Testis (tissue), 3 donors: Measurements from ENCODE around the gene FDCSP. TPM values are rescaled to one million over a fixed set of nuclear protein-coding genes. Genes with fewer than 3 reads are reported as not detected.
"Not testable (repeated sequence)": the region's sequence is repeated elsewhere in the genome, so short reads cannot be mapped to it uniquely, and the experiment has no call there.

Experiments used
- DNase-seq: peaks from one replicate; pipeline ENCODE4 v3.0.0-alpha.2; 2019
- H3K27ac ChIP-seq, 2 donors: fragments of 200-600 bp; sonication (generic); one replicate each; pipeline ENCODE4 v1.5.1; 2019
- H3K27me3 ChIP-seq: fragments of 200-600 bp; sonication (generic); one replicate; pipeline ENCODE4 v1.5.1; 2019
- H3K36me3 ChIP-seq: fragments of 200-600 bp; sonication (generic); one replicate; pipeline ENCODE4 v1.5.1; 2017; ENCODE audit warnings: low read depth; ENCODE audit errors: missing control alignments
- H3K4me1 ChIP-seq: fragments of 200-600 bp; sonication (generic); one replicate; pipeline ENCODE4 v1.5.1; 2019
- H3K4me3 ChIP-seq, 2 donors: fragments of 200-600 bp; sonication (generic); one replicate each; pipeline ENCODE4 v1.5.1; 2017 to 2019
- H3K9me3 ChIP-seq: fragments of 200-600 bp; sonication (generic); one replicate; pipeline ENCODE4 v1.5.1; 2017
- POLR2A ChIP-seq: fragments of 450-650 bp; IDR thresholded peaks from one replicate; pipeline ENCODE4 v1.6.1; 2017; ENCODE audit warnings: antibody characterized with exemption, mild to moderate bottlenecking, moderate library complexity
- WGBS, 2 donors: methylation state at CpG; one replicate each; pipeline ENCODE4 v1.1.5; 2018; 5-methylcytosine and 5-hydroxymethylcytosine counted together
- intact Hi-C: fragments of 100-400 bp; cut with DNase I; formaldehyde crosslinking; loops from one replicate; pipeline ENCODE4 v1.15.1; 2023; ENCODE audit warnings: low total_unique reads
- polyA plus RNA-seq: library from polyadenylated mRNA; stranded (reverse); fragments of 350-450 nt; fragmentation: Illumina TruSeq; extraction: RNeasy Lipid Tissue Mini Kit (QIAGEN cat#74804); gene quantifications from one replicate; pipeline ENCODE4 v1.2.3, GENCODE V29; 2014; ENCODE audit warnings: low read depth, low replicate concordance; ENCODE audit not compliant: insufficient read depth
- total RNA-seq, 2 donors: library from RNA; depleted of rRNA; stranded (reverse); fragments of >200 nt; gene quantifications; one replicate each; pipeline ENCODE4 v1.2.3, GENCODE V29; 2016
- TF ChIP-seq, protein P1 (sequence below), 3 experiments: fragments of 450-650 bp in 2 of 3; fragments of 200-600 bp in 1 of 3; sonication (generic) in 1 of 3; IDR thresholded peaks; one replicate each; pipeline ENCODE4 v1.5.1; 2016 to 2019; ENCODE audit warnings: antibody characterized with exemption in 3 of 3, mild to moderate bottlenecking in 2 of 3, moderate library complexity in 1 of 3

FDCSP gene
- total and polyA plus RNA-seq, 3 donors from 2014 or later: 0.96 TPM; not detected in 2

DNA sequence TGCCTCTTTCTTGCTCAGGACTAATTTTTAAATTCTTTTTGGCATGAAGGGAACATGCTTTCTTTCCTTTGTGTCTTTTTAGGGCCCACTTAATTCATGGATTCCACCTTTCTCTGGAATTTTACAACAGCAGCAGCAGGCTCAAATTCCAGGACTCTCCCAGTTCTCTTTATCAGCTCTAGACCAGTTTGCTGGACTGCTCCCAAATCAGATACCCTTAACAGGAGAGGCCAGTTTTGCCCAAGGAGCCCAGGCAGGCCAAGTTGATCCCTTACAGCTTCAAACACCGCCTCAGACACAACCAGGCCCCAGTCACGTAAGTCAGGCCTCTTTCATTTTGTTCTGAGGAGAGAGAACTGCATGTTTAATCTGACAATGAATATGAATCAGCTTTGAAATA lies 28.1 kb upstream of the FDCSP start:
- WGBS, 2 donors: 74 to 88% methylated on average over 2 of the region's 2 CpGs
- TF ChIP-seq POLR2A: no peak
- TF ChIP-seq, protein P1, sequence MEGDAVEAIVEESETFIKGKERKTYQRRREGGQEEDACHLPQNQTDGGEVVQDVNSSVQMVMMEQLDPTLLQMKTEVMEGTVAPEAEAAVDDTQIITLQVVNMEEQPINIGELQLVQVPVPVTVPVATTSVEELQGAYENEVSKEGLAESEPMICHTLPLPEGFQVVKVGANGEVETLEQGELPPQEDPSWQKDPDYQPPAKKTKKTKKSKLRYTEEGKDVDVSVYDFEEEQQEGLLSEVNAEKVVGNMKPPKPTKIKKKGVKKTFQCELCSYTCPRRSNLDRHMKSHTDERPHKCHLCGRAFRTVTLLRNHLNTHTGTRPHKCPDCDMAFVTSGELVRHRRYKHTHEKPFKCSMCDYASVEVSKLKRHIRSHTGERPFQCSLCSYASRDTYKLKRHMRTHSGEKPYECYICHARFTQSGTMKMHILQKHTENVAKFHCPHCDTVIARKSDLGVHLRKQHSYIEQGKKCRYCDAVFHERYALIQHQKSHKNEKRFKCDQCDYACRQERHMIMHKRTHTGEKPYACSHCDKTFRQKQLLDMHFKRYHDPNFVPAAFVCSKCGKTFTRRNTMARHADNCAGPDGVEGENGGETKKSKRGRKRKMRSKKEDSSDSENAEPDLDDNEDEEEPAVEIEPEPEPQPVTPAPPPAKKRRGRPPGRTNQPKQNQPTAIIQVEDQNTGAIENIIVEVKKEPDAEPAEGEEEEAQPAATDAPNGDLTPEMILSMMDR (IDR thresholded peaks at IDR 0.05): no peak
- intact Hi-C loops: no loop called here
- DNase-seq: no peak
- Histone ChIP-seq H3K4me1 (no peaks in the 10 kb centered on the region), H3K36me3 (no peaks in the 10 kb centered on the region), H3K9me3 (no peaks in the 10 kb centered on the region), H3K4me3 (no peak overlapping the region), H3K27ac (no peak overlapping the region), H3K27me3 (no peaks in the 10 kb centered on the region)

DNA sequence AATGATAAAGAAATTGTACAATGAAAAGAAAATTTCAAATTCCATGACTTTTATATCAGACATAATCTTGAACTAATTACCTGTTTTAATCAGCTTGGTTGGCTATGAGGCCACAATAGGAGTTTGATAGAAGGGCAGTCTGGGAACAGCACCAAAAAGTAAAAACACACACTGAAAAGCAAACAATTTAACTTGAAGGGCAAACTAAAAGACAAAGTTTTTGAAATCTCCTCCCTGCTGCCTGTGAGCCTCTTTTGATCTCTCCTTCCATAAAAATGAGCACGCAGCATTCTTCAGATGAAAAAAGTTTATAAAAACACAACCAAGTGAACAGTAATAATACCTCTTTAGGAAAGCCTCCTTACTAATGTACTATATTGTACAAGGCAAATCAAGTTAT lies 22.3 kb upstream of the FDCSP start:
- no peak for TF ChIP-seq POLR2A
- TF ChIP-seq, protein P1 (IDR thresholded peaks at IDR 0.05): no peak
- Histone ChIP-seq H3K36me3 (no peaks in the 10 kb centered on the region), H3K4me3 (no peak overlapping the region), H3K4me1 (no peaks in the 10 kb centered on the region), H3K9me3 (no peaks in the 10 kb centered on the region), H3K27ac (no peak overlapping the region), H3K27me3 (no peaks in the 10 kb centered on the region)
- intact Hi-C loops: no loop called here
- 65 to 73% methylated on average over 1 of the region's 1 CpG for WGBS, 2 donors
- no peak for DNase-seq

DNA sequence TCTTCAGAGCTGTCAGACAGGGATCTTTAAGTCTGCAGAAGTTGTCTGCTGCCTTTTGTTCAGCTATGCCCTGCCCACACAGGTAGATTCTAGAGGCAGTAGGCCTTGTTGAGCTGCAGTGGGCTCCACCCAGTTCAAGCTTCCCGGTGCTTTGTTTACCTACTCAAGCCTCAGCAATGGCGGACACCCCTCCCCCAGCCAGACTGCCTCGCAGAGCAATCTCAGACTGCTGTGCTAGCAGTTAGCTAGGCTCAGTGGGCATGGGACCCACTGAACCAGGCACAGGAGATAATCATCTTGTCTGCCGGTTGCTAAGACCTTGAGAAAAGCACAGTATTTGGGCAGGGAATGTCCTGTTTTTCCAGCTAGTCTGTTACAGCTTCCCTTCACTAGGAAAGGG lies 13.2 kb upstream of the FDCSP start:
- H3K27ac ChIP-seq, H3K9me3 ChIP-seq, intact Hi-C loops, H3K27me3 ChIP-seq, DNase-seq, H3K4me3 ChIP-seq, H3K36me3 ChIP-seq, H3K4me1 ChIP-seq: not testable (repeated sequence)
- WGBS, 2 donors: 71 to 90% methylated on average over 2 to 4 of the region's 4 CpGs

DNA sequence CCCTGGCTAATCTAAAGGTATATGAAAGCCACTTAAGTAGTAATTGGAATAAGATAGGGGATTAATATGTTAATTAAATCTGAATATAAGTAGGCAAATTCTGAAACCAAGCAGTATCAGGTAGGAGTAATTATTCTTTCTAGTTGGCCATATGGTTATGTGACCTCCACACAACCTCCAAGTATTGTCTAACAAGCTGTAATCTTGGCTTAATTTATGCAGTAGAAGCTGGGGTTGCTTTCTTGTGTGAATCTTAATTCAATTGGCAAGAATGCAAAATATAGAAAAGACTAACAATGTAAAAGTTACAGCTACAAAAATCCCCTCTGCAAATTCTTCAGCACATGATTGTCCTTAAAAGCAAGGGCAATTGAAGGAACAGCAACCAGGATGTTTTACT lies 9.8 kb upstream of the FDCSP start:
- H3K4me1 ChIP-seq, intact Hi-C loops, DNase-seq, H3K4me3 ChIP-seq, H3K27ac ChIP-seq, H3K36me3 ChIP-seq, H3K27me3 ChIP-seq, H3K9me3 ChIP-seq: not testable (repeated sequence)

DNA sequence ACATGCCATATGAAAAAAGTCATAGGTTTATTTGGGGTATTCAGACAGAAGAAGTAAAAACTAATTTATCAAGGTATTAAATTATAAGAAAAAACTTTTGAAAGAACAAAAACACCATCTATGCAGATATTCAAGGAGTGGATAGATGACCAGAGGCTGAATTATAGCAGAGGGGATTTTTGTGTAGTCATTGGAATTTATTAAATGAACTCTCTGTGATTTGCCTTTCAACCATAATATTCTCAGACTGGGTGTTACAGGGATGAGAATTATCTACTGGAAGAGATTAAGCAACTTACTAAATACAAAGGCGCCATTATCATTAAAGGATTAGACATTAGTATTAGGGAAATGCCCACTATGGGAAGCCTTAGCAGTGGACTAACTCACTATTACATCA lies 9.4 kb upstream of the FDCSP start:
- 88 to 100% methylated on average over 1 of the region's 1 CpG for WGBS, 2 donors
- DNase-seq, H3K4me3 ChIP-seq, intact Hi-C loops, H3K9me3 ChIP-seq, H3K4me1 ChIP-seq, H3K36me3 ChIP-seq, H3K27ac ChIP-seq, H3K27me3 ChIP-seq: not testable (repeated sequence)

DNA sequence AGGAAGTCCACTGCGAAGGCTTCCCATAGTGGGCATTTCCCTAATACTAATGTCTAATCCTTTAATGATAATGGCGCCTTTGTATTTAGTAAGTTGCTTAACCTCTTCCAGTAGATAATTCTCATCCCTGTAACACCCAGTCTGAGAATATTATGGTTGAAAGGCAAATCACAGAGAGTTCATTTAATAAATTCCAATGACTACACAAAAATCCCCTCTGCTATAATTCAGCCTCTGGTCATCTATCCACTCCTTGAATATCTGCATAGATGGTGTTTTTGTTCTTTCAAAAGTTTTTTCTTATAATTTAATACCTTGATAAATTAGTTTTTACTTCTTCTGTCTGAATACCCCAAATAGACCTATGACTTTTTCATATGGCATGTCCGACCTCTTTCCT lies 4.5 kb upstream of the FDCSP start:
- DNase-seq, H3K4me1 ChIP-seq, intact Hi-C loops, H3K27me3 ChIP-seq, H3K27ac ChIP-seq, H3K36me3 ChIP-seq, H3K9me3 ChIP-seq, H3K4me3 ChIP-seq: not testable (repeated sequence)
- 84 to 90% methylated on average over 3 of the region's 3 CpGs for WGBS, 2 donors

DNA sequence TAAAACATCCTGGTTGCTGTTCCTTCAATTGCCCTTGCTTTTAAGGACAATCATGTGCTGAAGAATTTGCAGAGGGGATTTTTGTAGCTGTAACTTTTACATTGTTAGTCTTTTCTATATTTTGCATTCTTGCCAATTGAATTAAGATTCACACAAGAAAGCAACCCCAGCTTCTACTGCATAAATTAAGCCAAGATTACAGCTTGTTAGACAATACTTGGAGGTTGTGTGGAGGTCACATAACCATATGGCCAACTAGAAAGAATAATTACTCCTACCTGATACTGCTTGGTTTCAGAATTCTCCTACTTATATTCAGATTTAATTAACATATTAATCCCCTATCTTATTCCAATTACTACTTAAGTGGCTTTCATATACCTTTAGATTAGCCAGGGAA lies 4.1 kb upstream of the FDCSP start:
- H3K4me1 ChIP-seq, intact Hi-C loops, H3K9me3 ChIP-seq, H3K27ac ChIP-seq, DNase-seq, H3K4me3 ChIP-seq, H3K27me3 ChIP-seq, H3K36me3 ChIP-seq: not testable (repeated sequence)
